Mesenchymal stem cell (in vitro differentiated cells and primary cell): ENCODE results near the gene ZNF366.

Experiments
- DNase-seq: peaks from one replicate; pipeline ENCODE4 v3.0.0-alpha.2; 2013
- H2AFZ ChIP-seq: one replicate; pipeline ENCODE4 v1.6.1; 2013; ENCODE audit warnings: low read depth, mild to moderate bottlenecking, control low read depth, inconsistent platforms, low read length, moderate library complexity
- H2AK5ac ChIP-seq: 2 replicates; pipeline ENCODE4 v1.6.1; 2013; ENCODE audit warnings: low read length, moderate library complexity, mild to moderate bottlenecking, inconsistent platforms; ENCODE audit not compliant: severe bottlenecking
- H2BK120ac ChIP-seq: one replicate; pipeline ENCODE4 v1.6.1; 2013; ENCODE audit warnings: low read depth, mild to moderate bottlenecking, inconsistent platforms, low read length, moderate library complexity
- H2BK12ac ChIP-seq, 2 experiments: one replicate each; pipeline ENCODE4 v1.6.1; 2013; ENCODE audit warnings: inconsistent platforms in 2 of 2, low read length in 2 of 2, mild to moderate bottlenecking in 2 of 2, moderate library complexity in 2 of 2, control low read depth in 1 of 2
- H2BK15ac ChIP-seq: one replicate; pipeline ENCODE4 v1.6.1; 2013; ENCODE audit warnings: mild to moderate bottlenecking, low read depth, inconsistent platforms; ENCODE audit not compliant: poor library complexity, severe bottlenecking
- H2BK5ac ChIP-seq: 2 replicates; pipeline ENCODE4 v1.6.1; 2013; ENCODE audit warnings: low read depth, mild to moderate bottlenecking, low read length, control low read depth, inconsistent platforms; ENCODE audit not compliant: poor library complexity, severe bottlenecking
- H3K14ac ChIP-seq, 2 experiments: one replicate each; pipeline ENCODE4 v1.6.1; 2013; ENCODE audit warnings: inconsistent platforms in 2 of 2, low read length in 2 of 2, control low read depth in 1 of 2, mild to moderate bottlenecking in 1 of 2, moderate library complexity in 1 of 2
- H3K18ac ChIP-seq, 2 experiments: one replicate each; pipeline ENCODE4 v1.6.1; 2013; ENCODE audit warnings: inconsistent platforms in 2 of 2, low read length in 2 of 2, control low read depth in 1 of 2, low read depth in 1 of 2, mild to moderate bottlenecking in 1 of 2
- H3K23ac ChIP-seq, 2 experiments: one replicate each; pipeline ENCODE4 v1.6.1; 2013; ENCODE audit warnings: inconsistent platforms in 2 of 2, low read length in 2 of 2, mild to moderate bottlenecking in 2 of 2, moderate library complexity in 2 of 2, control low read depth in 1 of 2
- H3K27ac ChIP-seq: 2 replicates; pipeline ENCODE4 v1.5.1; 2013; ENCODE audit warnings: mild to moderate bottlenecking, moderate library complexity, low read length, control low read depth, inconsistent platforms; ENCODE audit not compliant: poor library complexity, severe bottlenecking
- H3K27me3 ChIP-seq, 2 experiments: 2 replicates each; pipeline versions ENCODE4 v1.6.1 to v1.7.0; 2013; ENCODE audit warnings: low read length in 2 of 2, mild to moderate bottlenecking in 2 of 2, moderate library complexity in 2 of 2, control low read depth in 1 of 2, inconsistent platforms in 1 of 2; ENCODE audit not compliant: control insufficient read depth in 1 of 2, insufficient read depth in 1 of 2
- H3K36me3 ChIP-seq, 2 experiments: 2 replicates each; pipeline versions ENCODE4 v1.6.1 to v1.7.0; 2013; ENCODE audit warnings: low read length in 2 of 2, control low read depth in 1 of 2, inconsistent platforms in 1 of 2, low read depth in 1 of 2, mild to moderate bottlenecking in 1 of 2; ENCODE audit not compliant: insufficient read depth in 2 of 2, control insufficient read depth in 1 of 2
- H3K4ac ChIP-seq, 2 experiments: one replicate each; pipeline ENCODE4 v1.6.1; 2013; ENCODE audit warnings: inconsistent platforms in 2 of 2, low read length in 2 of 2, mild to moderate bottlenecking in 2 of 2, moderate library complexity in 2 of 2, control low read depth in 1 of 2, low read depth in 1 of 2
- H3K4me1 ChIP-seq: 2 replicates; pipeline ENCODE4 v1.6.1; 2013; ENCODE audit warnings: low read depth, low read length, control low read depth; ENCODE audit not compliant: control insufficient read depth, insufficient read depth
- H3K4me2 ChIP-seq: 2 replicates; pipeline ENCODE4 v1.6.1; 2013; ENCODE audit warnings: low read length, mild to moderate bottlenecking, inconsistent platforms; ENCODE audit not compliant: poor library complexity, severe bottlenecking
- H3K4me3 ChIP-seq, 2 experiments: 2 replicates each; pipeline versions ENCODE4 v1.5.1 to v1.7.0; 2013; ENCODE audit warnings: low read length in 2 of 2, mild to moderate bottlenecking in 2 of 2, control low read depth in 1 of 2, low read depth in 1 of 2; ENCODE audit not compliant: insufficient read depth in 1 of 2
- H3K79me1 ChIP-seq: replicated peaks from 2 replicates; pipeline ENCODE4 v1.6.1; 2013; ENCODE audit warnings: mild to moderate bottlenecking, control low read depth, low read length, inconsistent platforms; ENCODE audit not compliant: poor library complexity, severe bottlenecking
- H3K9ac ChIP-seq: 2 replicates; pipeline ENCODE4 v1.7.0; 2013; ENCODE audit warnings: mild to moderate bottlenecking, low read length, moderate library complexity
- H3K9me3 ChIP-seq: 2 replicates; pipeline ENCODE4 v1.7.0; 2013; ENCODE audit warnings: mild to moderate bottlenecking, low read length; ENCODE audit not compliant: control insufficient read depth
- H4K8ac ChIP-seq: one replicate; pipeline ENCODE4 v1.6.1; 2013; ENCODE audit warnings: inconsistent platforms, mild to moderate bottlenecking, low read length, moderate library complexity
- H4K91ac ChIP-seq: one replicate; pipeline ENCODE4 v1.6.1; 2013; ENCODE audit warnings: mild to moderate bottlenecking, low read length, inconsistent platforms
- WGBS: methylation state at CpG from one replicate; pipeline ENCODE4 v1.1.7; 2013; ENCODE audit warnings: mixed read lengths; 5-methylcytosine and 5-hydroxymethylcytosine counted together

The ZNF366 gene

DNA sequence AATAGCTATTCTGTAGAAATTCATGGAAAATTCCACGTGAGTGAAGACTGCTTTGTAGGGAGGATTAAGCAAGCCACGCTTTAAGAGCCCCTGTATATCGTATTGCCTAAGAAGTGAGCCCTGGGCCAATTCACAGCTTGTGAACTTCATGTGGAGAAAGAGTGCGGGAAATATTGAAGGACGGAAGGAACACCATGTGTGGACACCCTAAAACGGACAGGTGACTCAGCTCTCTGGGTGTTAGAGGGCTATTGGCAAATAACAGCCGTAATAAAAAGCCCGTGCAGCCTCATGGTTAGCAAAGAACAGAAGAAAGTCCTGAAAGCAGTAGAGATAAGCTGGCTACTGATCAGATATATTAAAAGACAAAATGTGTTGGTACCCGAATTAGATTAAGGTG, 26.4 kb downstream of the ZNF366 start:
- whole genome bisulfite sequencing: 87% methylated on average over 8 of the region's 9 CpGs
- no peak overlapping the region for H3K18ac ChIP-seq
- no peak overlapping the region for H2BK120ac ChIP-seq
- H3K9ac ChIP-seq: no peak overlapping the region
- no peaks in the 10 kb centered on the region for H3K36me3 ChIP-seq
- H3K4me2 ChIP-seq: no peak overlapping the region
- no peak overlapping the region for H3K4ac ChIP-seq
- H2BK5ac ChIP-seq: no peak overlapping the region
- no peaks in the 10 kb centered on the region for H3K9me3 ChIP-seq
- H2BK15ac ChIP-seq: no peak overlapping the region
- no peak overlapping the region for H4K91ac ChIP-seq
- no peak overlapping the region for H2AK5ac ChIP-seq
- no peaks in the 10 kb centered on the region for H3K4me1 ChIP-seq
- H3K79me1 ChIP-seq: no peaks in the 10 kb centered on the region
- no peaks in the 10 kb centered on the region for H3K27me3 ChIP-seq
- no peak overlapping the region for H3K14ac ChIP-seq
- H3K27ac ChIP-seq: no peak overlapping the region
- H3K4me3 ChIP-seq: no peak overlapping the region
- DNase-seq: no peak
- H4K8ac ChIP-seq: no peak overlapping the region
- no peak overlapping the region for H2AFZ ChIP-seq
- no peak overlapping the region for H3K23ac ChIP-seq
- H2BK12ac ChIP-seq: no peak overlapping the region

DNA sequence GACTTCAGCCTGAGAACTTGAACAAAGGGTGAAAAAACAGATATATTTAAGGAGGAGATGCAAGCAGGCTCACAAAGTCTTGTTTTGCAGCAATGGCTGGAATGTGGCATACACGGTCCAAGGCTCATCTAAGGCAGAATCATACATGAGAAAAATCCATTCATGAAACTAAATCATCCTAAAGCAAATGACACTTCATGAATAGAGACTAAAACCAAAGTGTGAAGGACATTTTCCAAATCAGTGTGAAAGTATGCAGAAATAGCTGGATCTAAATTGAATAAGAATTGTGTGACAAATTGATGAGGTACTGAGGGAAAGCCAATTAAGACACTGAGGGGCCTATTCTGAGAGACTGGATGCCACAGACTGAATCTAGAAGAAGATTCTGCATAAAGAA, 27.3 kb downstream of the ZNF366 start:
- Histone ChIP-seq H3K27ac (no peak overlapping the region), H3K9me3 (no peaks in the 10 kb centered on the region), H2BK12ac (no peak overlapping the region), H2AK5ac (no peak overlapping the region), H3K27me3 (no peaks in the 10 kb centered on the region), H3K14ac (no peak overlapping the region), H3K36me3 (no peaks in the 10 kb centered on the region), H3K9ac (no peak overlapping the region), H4K8ac (no peak overlapping the region), H3K4me1 (no peaks in the 10 kb centered on the region), H3K4me3 (no peak overlapping the region), H3K18ac (no peak overlapping the region), H4K91ac (no peak overlapping the region), H3K23ac (no peak overlapping the region), H2BK15ac (no peak overlapping the region), H2AFZ (no peak overlapping the region), H2BK120ac (no peak overlapping the region), H3K79me1 (no peaks in the 10 kb centered on the region), H3K4me2 (no peak overlapping the region), H3K4ac (no peak overlapping the region), H2BK5ac (no peak overlapping the region)
- 100% methylated on average over 1 of the region's 1 CpG for WGBS
- no peak for DNase-seq

DNA sequence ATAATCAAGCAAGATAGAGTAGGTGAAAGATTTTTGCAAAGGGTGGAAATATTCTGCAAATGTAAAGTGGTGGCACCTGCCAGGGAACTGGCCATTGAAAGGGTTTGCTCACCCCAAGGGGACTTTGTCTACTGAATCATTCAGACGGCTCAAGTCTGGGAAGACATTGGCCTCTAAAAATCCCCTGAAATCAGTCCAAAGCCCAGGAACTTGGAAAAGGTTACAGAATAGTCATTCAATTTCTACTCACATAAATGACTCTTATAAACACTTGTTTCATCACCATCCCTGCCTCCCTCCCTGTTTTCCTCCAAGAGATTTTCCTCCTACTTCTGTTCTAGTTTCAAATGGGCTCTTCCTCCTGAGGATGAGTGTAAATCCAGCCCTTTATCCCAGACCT, 28.5 kb downstream of the ZNF366 start:
- H2BK120ac ChIP-seq: no peak overlapping the region
- no peak overlapping the region for H2BK12ac ChIP-seq
- H3K9ac ChIP-seq: no peak overlapping the region
- no peak overlapping the region for H3K23ac ChIP-seq
- H3K4me2 ChIP-seq: no peak overlapping the region
- H3K14ac ChIP-seq: no peak overlapping the region
- H4K91ac ChIP-seq: no peak overlapping the region
- no peak overlapping the region for H3K4me3 ChIP-seq
- no peaks in the 10 kb centered on the region for H3K27me3 ChIP-seq
- WGBS: 72% methylated on average over 1 of the region's 1 CpG
- H3K18ac ChIP-seq: no peak overlapping the region
- H2AK5ac ChIP-seq: no peak overlapping the region
- H3K27ac ChIP-seq: no peak overlapping the region
- no peaks in the 10 kb centered on the region for H3K79me1 ChIP-seq
- H3K4me1 ChIP-seq: no peaks in the 10 kb centered on the region
- H3K36me3 ChIP-seq: no peaks in the 10 kb centered on the region
- no peak overlapping the region for H3K4ac ChIP-seq
- DNase-seq: no peak
- H2BK15ac ChIP-seq: no peak overlapping the region
- H2BK5ac ChIP-seq: no peak overlapping the region
- H2AFZ ChIP-seq: no peak overlapping the region
- H4K8ac ChIP-seq: no peak overlapping the region
- no peaks in the 10 kb centered on the region for H3K9me3 ChIP-seq

DNA sequence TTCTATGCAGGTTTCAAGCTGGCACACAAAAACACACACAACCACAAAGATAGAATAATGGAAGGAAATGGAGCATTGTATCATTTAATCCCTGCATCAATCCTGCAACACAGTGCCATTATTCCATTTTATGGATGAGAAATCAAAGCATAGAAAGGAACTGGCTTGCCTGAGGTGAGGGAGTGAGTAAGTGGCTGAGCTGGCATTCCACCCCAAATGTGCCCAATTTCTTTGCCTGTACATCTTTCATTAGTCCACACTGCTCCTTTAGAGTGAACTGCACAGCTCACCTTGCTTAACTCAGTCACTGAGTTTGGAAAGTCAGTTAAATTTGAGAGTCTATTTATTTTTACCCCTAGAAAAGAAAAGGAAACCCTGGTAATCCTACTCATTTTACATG, 28.9 kb downstream of the ZNF366 start:
- Histone ChIP-seq H3K4me1 (no peaks in the 10 kb centered on the region), H2BK15ac (no peak overlapping the region), H2AK5ac (no peak overlapping the region), H3K79me1 (no peaks in the 10 kb centered on the region), H3K36me3 (no peaks in the 10 kb centered on the region), H3K4ac (no peak overlapping the region), H2BK120ac (no peak overlapping the region), H2BK5ac (no peak overlapping the region), H3K27ac (no peak overlapping the region), H3K23ac (no peak overlapping the region), H3K9me3 (no peaks in the 10 kb centered on the region), H3K14ac (no peak overlapping the region), H3K4me2 (no peak overlapping the region), H3K18ac (no peak overlapping the region), H3K9ac (no peak overlapping the region), H3K4me3 (no peak overlapping the region), H4K8ac (no peak overlapping the region), H2BK12ac (no peak overlapping the region), H4K91ac (no peak overlapping the region), H3K27me3 (no peaks in the 10 kb centered on the region), H2AFZ (no peak overlapping the region)
- DNase-seq: no peak
